Medulla oblongata (tissue), 1 donor: Measurements from ENCODE around the gene EVPLL.
"Not testable (repeated sequence)": the region's sequence is repeated elsewhere in the genome, so short reads cannot be mapped to it uniquely, and the experiment has no call there.

Source experiments
- DNase-seq: peaks from one replicate; pipeline ENCODE4 v3.0.0-alpha.2; 2015; ENCODE audit errors: extremely low spot score

Gene EVPLL

DNA sequence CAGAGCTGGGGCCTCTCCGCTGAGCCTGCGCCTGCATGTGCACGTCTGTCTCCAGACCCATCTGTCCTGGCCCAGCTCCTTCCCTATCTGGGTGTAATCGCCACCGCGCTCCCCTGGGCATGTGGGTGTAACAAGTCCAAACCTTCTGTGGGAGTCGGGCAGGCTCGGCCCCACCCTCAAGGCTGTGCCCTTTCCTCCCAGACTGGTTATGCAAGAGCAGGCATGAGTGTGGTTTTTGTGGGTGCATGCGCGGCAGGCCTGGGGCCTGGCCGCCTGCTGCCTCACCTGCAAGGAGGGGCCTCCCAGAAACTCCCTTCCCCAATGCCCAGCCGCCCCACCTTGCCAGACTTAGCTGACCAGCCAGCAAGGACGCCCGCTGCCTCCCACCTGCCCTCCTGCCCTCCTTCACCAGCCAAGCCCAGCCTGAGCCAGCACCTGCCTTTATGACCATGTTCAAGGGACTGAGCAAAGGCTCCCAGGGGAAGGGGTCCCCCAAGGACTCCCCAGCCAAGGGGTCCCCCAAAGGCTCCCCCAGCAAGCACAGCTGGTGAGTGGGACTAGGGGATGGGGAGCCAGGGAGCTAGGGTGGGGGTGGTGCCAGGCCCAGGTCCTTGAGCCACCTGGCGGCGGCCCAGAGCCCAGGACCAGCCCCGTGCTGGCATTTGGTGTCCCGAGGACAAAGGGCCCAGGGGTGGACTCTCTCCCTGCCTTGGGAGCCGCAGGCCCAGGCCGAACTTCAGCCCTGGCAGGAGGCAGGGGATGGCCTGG is at the start of gene EVPLL:
EVPLL (plus strand) TSS at position 342 of the 768 bp plus-strand sequence. CDS start 3,160 bp downstream, outside the sequence.
- peak; percentile 15 for DNase-seq

GRCh38 chr17:18328643-18329204 is 48.9 kb upstream of the EVPLL start:
- no peak for DNase-seq

DNA sequence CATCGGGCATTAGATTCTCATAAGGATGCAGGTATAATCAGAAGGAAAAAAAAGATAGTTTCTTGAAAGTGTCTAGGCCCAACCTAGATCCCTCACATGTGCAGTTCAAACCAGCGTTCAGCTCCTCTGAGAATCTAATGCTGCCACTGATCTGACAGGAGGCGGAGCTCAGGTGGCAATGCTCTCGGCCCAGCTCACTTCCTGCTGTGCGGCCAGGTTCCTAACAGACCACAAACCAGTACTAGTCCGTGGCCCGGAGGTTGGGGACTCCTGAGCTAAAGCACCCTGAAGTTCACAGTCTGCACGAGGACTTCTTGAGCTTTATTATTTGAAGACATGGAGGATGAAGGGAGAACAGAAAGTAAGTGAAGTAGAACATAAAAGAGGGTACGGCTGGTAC is 45.7 kb upstream of the EVPLL start:
- no peak for DNase-seq

DNA sequence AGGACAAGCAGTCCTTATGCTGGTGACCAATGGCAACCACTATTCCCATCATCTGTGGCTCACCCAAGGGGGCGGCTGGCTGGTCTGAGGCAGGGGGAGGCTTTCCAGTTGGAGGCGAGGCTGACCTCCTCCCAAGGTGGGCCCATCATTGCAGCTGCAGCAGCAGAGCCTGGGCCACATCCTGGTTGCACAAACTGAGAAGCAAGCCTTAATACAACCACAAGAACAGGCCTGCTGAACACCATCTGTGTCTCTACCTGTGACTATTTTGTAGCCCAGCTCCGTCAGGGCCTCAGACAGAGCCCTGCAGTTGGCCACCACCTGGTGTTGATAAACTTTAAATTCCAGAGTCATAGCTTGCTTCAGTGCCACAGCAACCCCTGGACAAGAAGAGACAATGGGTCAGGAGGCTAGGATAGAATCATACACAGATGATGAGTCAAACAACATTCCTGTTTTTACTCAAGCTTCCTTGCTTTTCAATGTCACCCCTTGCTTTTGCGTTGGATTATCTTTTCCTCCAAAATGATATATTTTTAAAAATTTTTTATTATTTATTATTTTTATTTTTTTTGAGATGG is 44.6 kb upstream of the EVPLL start:
- DNase-seq = no peak

DNA sequence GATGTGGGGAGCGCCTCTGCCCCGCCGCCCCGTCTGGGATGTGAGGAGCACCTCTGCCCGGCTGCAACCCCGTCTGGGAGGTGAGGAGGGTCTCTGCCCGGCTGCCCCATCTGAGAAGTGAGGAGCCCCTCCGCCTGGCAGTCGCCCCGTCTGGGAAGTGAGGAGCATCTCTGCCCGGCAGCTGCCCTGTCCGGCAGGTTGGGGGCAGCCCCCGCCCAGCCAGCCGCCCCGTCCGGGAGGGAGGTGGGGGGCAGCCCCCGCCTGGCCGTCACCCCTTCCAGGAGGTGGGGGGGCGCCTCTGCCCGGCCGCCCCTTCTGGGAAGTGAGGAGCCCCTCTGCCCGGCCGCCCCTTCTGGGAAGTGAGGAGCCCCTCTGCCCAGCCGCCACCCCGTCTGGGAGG is 39.4 kb upstream of the EVPLL start:
- DNase-seq = not testable (repeated sequence)

DNA sequence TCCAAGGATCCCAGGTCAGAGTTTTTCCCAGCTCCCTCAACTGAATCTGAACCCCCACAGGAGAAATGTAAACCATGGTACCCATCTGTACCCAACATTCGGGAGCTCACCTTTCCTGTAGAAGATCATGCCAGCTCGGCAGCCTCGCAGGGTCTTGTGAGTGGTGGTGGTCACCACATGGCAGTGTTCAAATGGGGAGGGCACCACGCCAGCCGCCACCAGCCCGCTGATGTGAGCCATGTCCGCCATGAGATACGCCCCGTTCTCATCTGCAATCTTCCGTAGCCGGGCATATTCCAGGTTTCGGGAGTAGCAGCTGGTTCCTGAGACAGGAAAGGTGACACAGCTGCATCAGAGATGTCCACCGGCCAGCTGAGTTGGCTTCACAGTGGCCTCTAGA is 37.6 kb upstream of the EVPLL start:
- no peak for DNase-seq

DNA sequence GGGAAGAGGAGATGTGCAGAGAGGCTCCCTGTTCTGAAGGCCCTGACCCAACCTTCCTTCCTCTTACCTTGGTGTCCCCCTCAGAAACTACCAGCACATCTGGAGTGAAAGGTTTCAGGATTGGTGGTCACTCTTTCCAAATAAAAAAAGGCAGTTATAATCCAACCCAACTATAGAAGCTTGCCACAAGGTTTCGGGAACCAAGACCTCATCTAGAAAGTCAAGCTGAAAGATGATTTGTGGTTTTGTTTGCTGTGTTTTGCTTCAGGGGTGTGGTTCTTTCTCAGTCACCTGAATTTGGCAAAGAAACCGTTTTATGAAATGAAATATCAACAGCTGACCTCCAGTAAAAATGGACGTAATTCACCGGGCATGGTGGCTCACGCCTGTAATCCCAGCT is 33.6 kb upstream of the EVPLL start:
- DNase-seq = no peak

DNA sequence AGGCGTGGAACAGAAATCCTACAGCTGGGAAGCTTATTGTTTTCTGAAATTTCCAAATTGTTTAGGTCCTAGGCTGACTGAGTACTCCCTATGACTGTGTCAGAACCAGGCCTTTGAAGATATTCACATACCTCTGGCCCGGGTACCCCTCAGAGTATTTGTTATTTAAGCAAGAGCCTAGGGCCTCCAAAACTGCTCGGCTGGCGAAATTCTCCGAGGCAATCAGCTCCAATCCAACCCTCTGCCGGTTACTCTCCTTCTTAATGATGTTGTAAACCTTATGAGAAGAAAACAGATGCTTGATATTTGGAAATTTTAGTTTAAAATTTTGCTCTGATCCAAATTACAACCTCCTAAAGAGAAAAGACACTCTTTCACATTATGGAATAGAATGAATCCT is 24.0 kb upstream of the EVPLL start:
- no peak for DNase-seq

- DNase-seq = peak; percentile 79
Measured at GRCh38 chr17:18356624-18357023, 21.0 kb upstream of the EVPLL start.

- DNase-seq = no peak
Measured at GRCh38 chr17:18360518-18360917, 17.1 kb upstream of the EVPLL start.

DNA sequence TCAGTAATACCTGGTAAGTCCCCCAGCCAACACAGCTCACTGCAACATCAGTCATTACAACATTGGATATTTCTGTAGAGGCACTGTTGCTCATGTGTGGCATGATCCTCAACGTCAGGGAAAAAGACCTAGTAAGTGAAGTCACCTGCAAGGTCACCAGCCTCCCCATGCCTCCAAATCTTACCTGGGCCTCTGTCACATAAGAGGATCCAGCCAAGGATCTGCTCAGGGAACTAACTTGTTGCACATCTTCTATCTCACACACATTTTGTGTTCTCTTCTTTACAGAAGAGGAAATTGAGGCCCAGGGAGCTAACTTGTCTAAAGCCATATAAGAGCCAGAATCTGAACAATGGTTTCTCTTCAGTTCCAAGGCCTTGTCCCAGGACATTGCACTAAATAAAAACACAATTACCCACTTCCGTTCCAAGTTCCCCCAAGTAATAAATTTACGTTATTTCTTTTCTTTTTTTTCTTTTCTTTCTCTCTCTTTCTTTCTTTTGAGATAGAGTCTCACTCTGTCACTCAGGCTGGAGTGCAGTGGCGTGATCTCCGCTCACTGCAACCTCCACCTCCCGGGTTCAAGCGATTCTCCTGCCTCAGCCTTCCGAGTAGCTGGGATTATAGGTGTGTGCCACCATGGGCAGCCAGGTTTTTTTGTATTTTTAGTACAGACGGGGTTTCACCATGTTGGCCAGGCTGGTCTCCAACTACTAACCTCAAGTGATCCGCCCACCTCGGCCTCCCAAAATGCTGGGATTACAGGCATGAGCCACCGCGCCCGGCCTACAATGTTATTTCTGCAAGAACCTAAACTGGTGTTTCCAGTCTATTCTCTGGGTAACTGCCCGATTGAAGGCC is 15.5 kb upstream of the EVPLL start:
- DNase-seq = peak; percentile 47

- DNase-seq = peak; percentile 90
Measured at GRCh38 chr17:18362698-18363100, 14.9 kb upstream of the EVPLL start.

- peak; percentile 96 for DNase-seq
Measured at GRCh38 chr17:18363101-18364049, 14.2 kb upstream of the EVPLL start, which contains the start of gene SHMT1. SHMT1 (minus strand) TSS chr17:18363550; CDS start chr17:18355981, 7,569 bp downstream.

GRCh38 chr17:18364166-18364565 is 13.4 kb upstream of the EVPLL start:
- DNase-seq = no peak

- no peak for DNase-seq
Measured at GRCh38 chr17:18368946-18369345, 8.6 kb upstream of the EVPLL start.

- no peak for DNase-seq
Measured at GRCh38 chr17:18370761-18371160, 6.8 kb upstream of the EVPLL start.

DNA sequence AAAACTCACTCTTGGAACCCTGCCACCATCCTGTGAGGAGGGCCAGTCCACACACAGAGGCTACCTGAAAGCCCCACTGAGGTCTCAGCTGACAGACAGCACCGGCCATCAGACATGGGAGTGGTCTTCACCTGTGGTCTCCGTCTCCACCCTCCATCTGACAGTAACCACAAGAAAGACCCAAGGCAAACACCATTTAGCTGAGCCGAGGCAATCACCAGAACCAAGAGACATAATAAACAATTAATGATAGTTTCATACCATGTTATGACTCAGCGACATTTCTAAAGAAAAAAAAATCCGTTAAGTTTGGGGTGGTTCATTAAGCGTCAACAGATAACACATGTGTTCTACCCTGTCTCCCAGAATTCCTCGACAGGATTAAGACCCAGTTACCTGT is 6.1 kb upstream of the EVPLL start:
- DNase-seq = no peak

GRCh38 chr17:18373181-18373580 is 4.4 kb upstream of the EVPLL start:
- DNase-seq = not testable (repeated sequence)

GRCh38 chr17:18374216-18374615 is 3.4 kb upstream of the EVPLL start:
- DNase-seq = no peak

- DNase-seq = no peak
Measured at GRCh38 chr17:18378205-18378505, 577 bp downstream of the EVPLL start.

- DNase-seq = not testable (repeated sequence)
Measured at GRCh38 chr17:18378614-18379013, 1.0 kb downstream of the EVPLL start.
